HCT116 (cell line): ENCODE measurements around the gene MOB3A. TPM values are rescaled to one million over a fixed set of nuclear protein-coding genes. Genes with fewer than 3 reads are reported as not detected.

ENCODE experiments used
- ATAC-seq: fragments of 200-7000 bp; cut with Tn5 transposase; 2 replicates; pipeline ENCODE4 v1.9.1; 2020; ENCODE audit warnings: mild to moderate bottlenecking, moderate library complexity
- BruUV-seq: library from RNA; stranded (reverse); fragments of 400-500 nt; replicated peaks from 2 replicates; lab custom pipeline; 2021; lab: Mats Ljungman, UMichigan
- CTCF ChIA-PET: fragments of 300-600 bp; sonication (Branson Sonifier 250); formaldehyde crosslinking; loops from one replicate; lab custom pipeline; 2021; ENCODE audit warnings: antibody characterized with exemption; lab: Charles Lee
- POLR2A ChIA-PET: fragments of 300-600, 350-600 bp; sonication (Branson Sonifier 250); formaldehyde crosslinking; loops from one replicate; lab custom pipeline; 2021; ENCODE audit warnings: antibody characterized with exemption; lab: Charles Lee
- RAD21 ChIA-PET, 2 experiments: fragments of 300-600 bp; sonication (Branson Sonifier 250); formaldehyde crosslinking; loops; one replicate each; lab custom pipeline; 2023; ENCODE audit warnings: low total read pairs in 2 of 2; ENCODE audit not compliant: uncharacterized antibody in 2 of 2, unreplicated experiment in 2 of 2, low non-redundant PET in 1 of 2; lab: Charles Lee
- DNase-seq: peaks from one replicate; pipeline ENCODE4 v3.0.0-alpha.2; 2010; ENCODE audit warnings: low read depth, low spot score
- H2AFZ ChIP-seq: fragments of 200-600 bp; shearing (Covaris generic), sonication (generic); 2 replicates; pipeline ENCODE4 v1.6.1; 2017; ENCODE audit warnings: low read depth, mixed run types, mixed read lengths, antibody characterized with exemption, low read length; ENCODE audit not compliant: poor library complexity, severe bottlenecking
- H3K27ac ChIP-seq: 2 replicates; pipeline ENCODE4 v1.5.1; 2012; ENCODE audit warnings: low read depth, low read length
- H3K27me3 ChIP-seq: fragments of 200-600 bp; sonication (generic); 2 replicates; pipeline ENCODE4 v1.6.1; 2016; ENCODE audit warnings: mixed run types, low read length, mixed read lengths; ENCODE audit not compliant: insufficient read depth
- H3K36me3 ChIP-seq, 2 experiments: fragments of 200-500 bp in 1 of 2; fragments of 200-600 bp in 1 of 2; sonication (Bioruptor generic) in 1 of 2; sonication (generic) in 1 of 2; 2 replicates each; pipeline versions ENCODE4 v1.5.1 to v1.6.1; 2014 to 2016; ENCODE audit warnings: low read length in 2 of 2, inconsistent platforms in 1 of 2, mixed read lengths in 1 of 2, mixed run types in 1 of 2; ENCODE audit not compliant: insufficient read depth in 2 of 2, control insufficient read depth in 1 of 2
- H3K4me1 ChIP-seq, 2 experiments: fragments of 200-600 bp in 1 of 2; sonication (generic) in 1 of 2; 2 replicates each; pipeline versions ENCODE4 v1.5.1 to v1.6.1; 2012 to 2017; ENCODE audit warnings: low read length in 2 of 2, inconsistent platforms in 1 of 2, mild to moderate bottlenecking in 1 of 2, mixed read lengths in 1 of 2, mixed run types in 1 of 2, moderate library complexity in 1 of 2; ENCODE audit not compliant: insufficient read depth in 2 of 2, control insufficient read depth in 1 of 2
- H3K4me2 ChIP-seq: fragments of 200-600 bp; sonication (generic); 2 replicates; pipeline ENCODE4 v1.6.1; 2017; ENCODE audit warnings: mixed run types, low read length, mixed read lengths
- H3K4me3 ChIP-seq, 2 experiments: fragments of 200-600 bp in 1 of 2; sonication (generic) in 1 of 2; replicated peaks in 1 of 2; 2 replicates each; pipeline ENCODE4 v1.5.1; 2011 to 2016; ENCODE audit warnings: low read length in 2 of 2, control low read depth in 1 of 2, low read depth in 1 of 2, mild to moderate bottlenecking in 1 of 2, mixed read lengths in 1 of 2, mixed run types in 1 of 2
- H3K79me2 ChIP-seq: fragments of 200-600 bp; sonication (generic); 2 replicates; pipeline ENCODE4 v1.6.1; 2017; ENCODE audit warnings: mild to moderate bottlenecking, mixed run types, low read length, moderate library complexity, mixed read lengths; ENCODE audit not compliant: insufficient read depth
- H3K9ac ChIP-seq: fragments of 200-600 bp; sonication (generic); 2 replicates; pipeline ENCODE4 v1.6.1; 2016; ENCODE audit warnings: low read length, mixed read lengths
- H3K9me2 ChIP-seq: fragments of 200-600 bp; sonication (generic), shearing (Covaris generic); 2 replicates; pipeline ENCODE4 v1.6.1; 2017; ENCODE audit warnings: mixed run types, mild to moderate bottlenecking, moderate library complexity; ENCODE audit not compliant: insufficient read depth
- H3K9me3 ChIP-seq, 2 experiments: fragments of 200-500 bp in 1 of 2; fragments of 200-600 bp in 1 of 2; sonication (Bioruptor generic) in 1 of 2; sonication (generic) in 1 of 2; 2 replicates each; pipeline ENCODE4 v1.6.1; 2014 to 2017; ENCODE audit warnings: low read length in 2 of 2, mixed read lengths in 2 of 2, inconsistent platforms in 1 of 2, low read depth in 1 of 2, mild to moderate bottlenecking in 1 of 2, mixed run types in 1 of 2, moderate library complexity in 1 of 2; ENCODE audit not compliant: control insufficient read depth in 1 of 2, insufficient read depth in 1 of 2
- H4K20me1 ChIP-seq: fragments of 200-600 bp; sonication (generic), shearing (Covaris generic); 2 replicates; pipeline ENCODE4 v1.6.1; 2017; ENCODE audit warnings: mixed run types, mild to moderate bottlenecking, moderate library complexity; ENCODE audit not compliant: insufficient read depth
- CEBPB ChIP-seq: IDR thresholded peaks from 2 replicates; pipeline ENCODE4 v1.6.1; 2012; ENCODE audit warnings: low read depth
- EZH2 ChIP-seq: fragments of 200-600 bp; sonication (generic); IDR thresholded peaks from 2 replicates; pipeline ENCODE4 v1.6.1; 2017; ENCODE audit warnings: antibody characterized with exemption, mixed run types
- intact Hi-C: fragments of 100-400 bp; cut with micrococcal nuclease; formaldehyde crosslinking; loops from 2 replicates; pipeline ENCODE4 v1.10.0; 2022
- total RNA-seq: library from RNA; stranded (reverse); gene quantifications from one replicate; pipeline ENCODE4 v1.2.1, GENCODE V29; 2021; ENCODE audit not compliant: unreplicated experiment
- TF ChIP-seq, protein P1 (sequence below): IDR thresholded peaks from 2 replicates; pipeline ENCODE4 v1.6.1; 2011; ENCODE audit warnings: mild to moderate bottlenecking, low read length, moderate library complexity; ENCODE audit not compliant: insufficient replicate concordance; ENCODE audit errors: extremely low read depth
- TF ChIP-seq, protein P2 (sequence below), 3 experiments: fragments of 200-600 bp in 1 of 3; sonication (generic) in 1 of 3; IDR thresholded peaks in 2 of 3; conservative IDR thresholded peaks in 1 of 3; 2 replicates each; pipeline ENCODE4 v1.5.1; 2012 to 2017; ENCODE audit warnings: low read depth in 2 of 3, low read length in 2 of 3, antibody characterized with exemption in 1 of 3, borderline replicate concordance in 1 of 3, control low read depth in 1 of 3, mild to moderate bottlenecking in 1 of 3, mixed read lengths in 1 of 3, mixed run types in 1 of 3, moderate library complexity in 1 of 3; ENCODE audit not compliant: insufficient read depth in 1 of 3

Gene MOB3A
- total RNA-seq, 1 experiment from 2014 or later = 32.1 TPM

DNA sequence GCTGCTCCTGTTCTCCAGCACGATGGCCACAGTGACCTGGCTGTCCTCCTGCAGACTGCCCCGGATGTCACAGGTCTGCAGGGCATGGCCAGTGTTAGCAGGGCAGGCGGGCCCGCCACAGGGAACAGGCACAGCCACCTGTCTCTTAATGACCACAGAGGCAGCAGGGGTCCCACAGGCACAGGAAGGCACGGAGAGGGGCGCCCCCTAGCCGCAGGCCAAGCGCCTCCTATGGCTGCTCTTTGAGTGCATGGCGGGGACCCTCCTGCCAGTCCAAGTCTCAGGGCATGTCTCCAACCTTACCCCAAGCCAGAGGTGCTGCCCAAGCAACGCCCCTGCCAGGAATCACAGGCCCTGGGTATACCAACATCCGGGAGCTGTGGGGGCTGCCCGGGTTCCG is 14.7 kb upstream of the MOB3A start:
- CTCF ChIA-PET = no interaction called here
- ATAC-seq (peak; percentile 20; the same call in 1 of the 2 replicates), DNase-seq (no peak)
- intact Hi-C loops = no loop called here
- Histone ChIP-seq H3K9ac (no peak overlapping the region), H4K20me1 (no peaks in the 10 kb centered on the region), H3K9me3 (no peaks in the 10 kb centered on the region; a peak in 1 of 4 replicates), H3K27me3 (no peaks in the 10 kb centered on the region), H3K27ac (no peak overlapping the region), H3K4me1 (no peaks in the 10 kb centered on the region), H3K4me3 (no peak overlapping the region), H3K9me2 (no peaks in the 10 kb centered on the region), H3K4me2 (no peak overlapping the region), H3K79me2 (no peaks in the 10 kb centered on the region; the same call in 1 of the 2 replicates), H3K36me3 (peaks cover 41 to 48% of the 10 kb centered on the region in 2 experiments; a peak in 3 of 4 replicates), H2AFZ (no peak overlapping the region)
- no peak for TF ChIP-seq CEBPB
- TF ChIP-seq EZH2 = no peak
- TF ChIP-seq, protein P1, sequence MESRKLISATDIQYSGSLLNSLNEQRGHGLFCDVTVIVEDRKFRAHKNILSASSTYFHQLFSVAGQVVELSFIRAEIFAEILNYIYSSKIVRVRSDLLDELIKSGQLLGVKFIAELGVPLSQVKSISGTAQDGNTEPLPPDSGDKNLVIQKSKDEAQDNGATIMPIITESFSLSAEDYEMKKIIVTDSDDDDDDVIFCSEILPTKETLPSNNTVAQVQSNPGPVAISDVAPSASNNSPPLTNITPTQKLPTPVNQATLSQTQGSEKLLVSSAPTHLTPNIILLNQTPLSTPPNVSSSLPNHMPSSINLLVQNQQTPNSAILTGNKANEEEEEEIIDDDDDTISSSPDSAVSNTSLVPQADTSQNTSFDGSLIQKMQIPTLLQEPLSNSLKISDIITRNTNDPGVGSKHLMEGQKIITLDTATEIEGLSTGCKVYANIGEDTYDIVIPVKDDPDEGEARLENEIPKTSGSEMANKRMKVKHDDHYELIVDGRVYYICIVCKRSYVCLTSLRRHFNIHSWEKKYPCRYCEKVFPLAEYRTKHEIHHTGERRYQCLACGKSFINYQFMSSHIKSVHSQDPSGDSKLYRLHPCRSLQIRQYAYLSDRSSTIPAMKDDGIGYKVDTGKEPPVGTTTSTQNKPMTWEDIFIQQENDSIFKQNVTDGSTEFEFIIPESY = no peak
- TF ChIP-seq, protein P2, sequence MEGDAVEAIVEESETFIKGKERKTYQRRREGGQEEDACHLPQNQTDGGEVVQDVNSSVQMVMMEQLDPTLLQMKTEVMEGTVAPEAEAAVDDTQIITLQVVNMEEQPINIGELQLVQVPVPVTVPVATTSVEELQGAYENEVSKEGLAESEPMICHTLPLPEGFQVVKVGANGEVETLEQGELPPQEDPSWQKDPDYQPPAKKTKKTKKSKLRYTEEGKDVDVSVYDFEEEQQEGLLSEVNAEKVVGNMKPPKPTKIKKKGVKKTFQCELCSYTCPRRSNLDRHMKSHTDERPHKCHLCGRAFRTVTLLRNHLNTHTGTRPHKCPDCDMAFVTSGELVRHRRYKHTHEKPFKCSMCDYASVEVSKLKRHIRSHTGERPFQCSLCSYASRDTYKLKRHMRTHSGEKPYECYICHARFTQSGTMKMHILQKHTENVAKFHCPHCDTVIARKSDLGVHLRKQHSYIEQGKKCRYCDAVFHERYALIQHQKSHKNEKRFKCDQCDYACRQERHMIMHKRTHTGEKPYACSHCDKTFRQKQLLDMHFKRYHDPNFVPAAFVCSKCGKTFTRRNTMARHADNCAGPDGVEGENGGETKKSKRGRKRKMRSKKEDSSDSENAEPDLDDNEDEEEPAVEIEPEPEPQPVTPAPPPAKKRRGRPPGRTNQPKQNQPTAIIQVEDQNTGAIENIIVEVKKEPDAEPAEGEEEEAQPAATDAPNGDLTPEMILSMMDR (IDR thresholded peaks at IDR 0.05 in 2 of 3, conservative IDR thresholded peaks at IDR 0.05 in 1 of 3; ENCODE audit: borderline replicate concordance in 1 of 3, insufficient read depth in 1 of 3, low read depth in 2 of 3, low read length in 2 of 3) = peak in 2 of 3 experiments; percentile 6 to 7; a peak in 1 of 6 replicates
- POLR2A ChIA-PET = no interaction called here
- no TSS peak for BruUV-seq
- RAD21 ChIA-PET = no interaction called here
